HG02571 (cell line): ENCODE measurements around the gene INKA1.
"Not testable (repeated sequence)": the region's sequence is repeated elsewhere in the genome, so short reads cannot be mapped to it uniquely, and the experiment has no call there.

Experiments
- ATAC-seq: cut with Tn5 transposase; IDR thresholded peaks from one replicate; pipeline ENCODE4 v1.9.1; 2021; ENCODE audit warnings: mild to moderate bottlenecking, moderate library complexity; ENCODE audit not compliant: unreplicated experiment

Gene INKA1

GRCh38 chr3:49802719-49803464, at the start of gene INKA1:
Gene INKA1 (plus strand): TSS chr3:49803261. CDS start chr3:49803393, 132 bp downstream.
- peak; percentile 56 for ATAC-seq

- no peak for ATAC-seq
Observed at GRCh38 chr3:49754536-49754935, 48.5 kb upstream of the INKA1 start.

- ATAC-seq, result no peak
Observed at GRCh38 chr3:49756036-49756435, 47.0 kb upstream of the INKA1 start.

GRCh38 chr3:49757197-49757596, 45.9 kb upstream of the INKA1 start:
- no peak for ATAC-seq

GRCh38 chr3:49759226-49759625, 43.8 kb upstream of the INKA1 start:
- ATAC-seq, result no peak

GRCh38 chr3:49761661-49762060, 41.4 kb upstream of the INKA1 start:
- no peak for ATAC-seq

GRCh38 chr3:49763981-49764380, 39.1 kb upstream of the INKA1 start:
- no peak for ATAC-seq

GRCh38 chr3:49769286-49769915, 33.7 kb upstream of the INKA1 start:
- no peak for ATAC-seq

- ATAC-seq, result no peak
Observed at GRCh38 chr3:49769926-49770325, 33.1 kb upstream of the INKA1 start.

- ATAC-seq, result no peak
Observed at GRCh38 chr3:49771340-49771938, 31.6 kb upstream of the INKA1 start.

- ATAC-seq, result no peak
Observed at GRCh38 chr3:49772703-49773102, 30.4 kb upstream of the INKA1 start.

GRCh38 chr3:49775538-49775937, 27.5 kb upstream of the INKA1 start:
- no peak for ATAC-seq

- not testable (repeated sequence) for ATAC-seq
Observed at GRCh38 chr3:49776101-49776500, 27.0 kb upstream of the INKA1 start.

- ATAC-seq, result no peak
Observed at GRCh38 chr3:49779358-49780079, 23.5 kb upstream of the INKA1 start.

GRCh38 chr3:49780080-49780974, 22.7 kb upstream of the INKA1 start:
- no peak for ATAC-seq

GRCh38 chr3:49780975-49781365, 22.1 kb upstream of the INKA1 start:
- not testable (repeated sequence) for ATAC-seq

- ATAC-seq, result no peak
Observed at GRCh38 chr3:49781415-49782199, 21.5 kb upstream of the INKA1 start.

GRCh38 chr3:49782277-49782676, 20.8 kb upstream of the INKA1 start:
- not testable (repeated sequence) for ATAC-seq

- ATAC-seq, result peak; percentile 30
Observed at GRCh38 chr3:49785565-49786356, 17.3 kb upstream of the INKA1 start.
